ENCODE data around the gene LCN1.

The LCN1 gene

DNA sequence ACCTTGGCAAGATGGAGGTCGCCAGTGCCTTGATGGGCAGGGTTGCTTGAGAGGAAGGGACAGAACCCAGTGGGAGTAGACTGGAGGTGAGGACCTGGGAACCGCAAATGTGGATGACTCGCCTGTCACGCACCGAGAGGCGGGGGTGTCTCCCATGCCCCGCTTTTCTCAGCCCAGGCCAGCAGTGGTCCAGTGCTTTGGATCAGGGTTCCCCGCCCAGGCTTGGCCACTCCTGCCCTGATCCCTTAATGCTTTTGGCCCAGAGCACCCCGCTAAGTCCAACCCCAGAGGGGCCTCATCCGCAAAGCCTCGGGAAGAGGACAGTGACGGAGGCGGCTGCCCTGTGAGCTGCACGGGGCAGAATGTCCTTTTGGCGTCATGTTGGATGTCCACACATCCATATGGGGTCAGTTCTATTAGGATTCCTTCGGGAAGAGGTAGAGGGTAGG is 18.3 kb upstream of the LCN1 start:
- H3K4me2 ChIP-seq (ENCODE audit: low read depth, low read length), result no peak overlapping the region

DNA sequence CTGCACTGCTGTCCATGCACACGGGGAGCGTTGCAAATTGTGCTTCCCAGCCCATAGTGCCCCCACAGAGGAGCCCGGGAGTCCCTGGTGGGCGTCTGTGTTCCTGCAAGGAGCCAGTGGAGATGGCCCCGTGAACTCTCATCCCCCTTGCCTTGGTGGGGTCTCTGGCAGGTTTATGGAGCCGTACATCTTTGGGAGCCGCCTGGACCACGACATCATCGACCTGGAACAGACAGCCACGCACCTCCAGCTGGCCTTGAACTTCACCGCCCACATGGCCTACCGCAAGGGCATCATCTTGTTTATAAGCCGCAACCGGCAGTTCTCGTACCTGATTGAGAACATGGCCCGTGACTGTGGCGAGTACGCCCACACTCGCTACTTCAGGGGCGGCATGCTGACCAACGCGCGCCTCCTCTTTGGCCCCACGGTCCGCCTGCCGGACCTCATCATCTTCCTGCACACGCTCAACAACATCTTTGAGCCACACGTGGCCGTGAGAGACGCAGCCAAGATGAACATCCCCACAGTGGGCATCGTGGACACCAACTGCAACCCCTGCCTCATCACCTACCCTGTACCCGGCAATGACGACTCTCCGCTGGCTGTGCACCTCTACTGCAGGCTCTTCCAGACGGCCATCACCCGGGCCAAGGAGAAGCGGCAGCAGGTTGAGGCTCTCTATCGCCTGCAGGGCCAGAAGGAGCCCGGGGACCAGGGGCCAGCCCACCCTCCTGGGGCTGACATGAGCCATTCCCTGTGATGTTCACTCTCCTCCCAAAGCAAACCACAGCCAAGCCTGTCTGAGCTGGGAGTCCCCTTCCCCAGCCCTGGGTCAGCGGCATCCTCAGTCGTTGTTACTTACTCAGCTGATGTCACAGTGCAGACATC is 17.6 kb upstream of the LCN1 start:
- no peak overlapping the region for H3K4me2 ChIP-seq (ENCODE audit: low read depth, low read length)
- peaks cover 10% of the 10 kb centered on the region for H3K27me3 ChIP-seq (replicated peaks; ENCODE audit: insufficient read depth, low read length)
- no peak overlapping the region for H3K9ac ChIP-seq (ENCODE audit: low read length)
- no peaks in the 10 kb centered on the region; the same call in 1 of the 2 replicates for H4K20me1 ChIP-seq (ENCODE audit: insufficient read depth, low read length)
- no peak for DNase-seq
- H3K4me3 ChIP-seq (ENCODE audit: low read length), result no peak overlapping the region
- H3K9me3 ChIP-seq (replicated peaks; ENCODE audit: insufficient read depth, low read length), result no peaks in the 10 kb centered on the region
- H3K27ac ChIP-seq (ENCODE audit: low read length), result no peak overlapping the region
- no peaks in the 10 kb centered on the region for H3F3A ChIP-seq (ENCODE audit: insufficient read depth, low read length)
- H2AFZ ChIP-seq (ENCODE audit: low read length), result no peak overlapping the region
- H3K9me2 ChIP-seq (replicated peaks; ENCODE audit: insufficient read depth, low read length), result no peaks in the 10 kb centered on the region
- H3K4me1 ChIP-seq (ENCODE audit: low read length), result peaks cover 10% of the 10 kb centered on the region
- H3K79me2 ChIP-seq (ENCODE audit: low read length), result peaks cover 33% of the 10 kb centered on the region
- peaks cover 3% of the 10 kb centered on the region; the same call in 1 of the 2 replicates for H3K36me3 ChIP-seq (replicated peaks; ENCODE audit: insufficient read depth, low read length)
- TF ChIP-seq EZH2phosphoT487 (IDR thresholded peaks at IDR 0.05; ENCODE audit: low read length) (no peak), EZH2 (optimal IDR thresholded peaks at IDR 0.05; ENCODE audit: low read depth, low read length) (no peak)
- TF ChIP-seq, protein P1, sequence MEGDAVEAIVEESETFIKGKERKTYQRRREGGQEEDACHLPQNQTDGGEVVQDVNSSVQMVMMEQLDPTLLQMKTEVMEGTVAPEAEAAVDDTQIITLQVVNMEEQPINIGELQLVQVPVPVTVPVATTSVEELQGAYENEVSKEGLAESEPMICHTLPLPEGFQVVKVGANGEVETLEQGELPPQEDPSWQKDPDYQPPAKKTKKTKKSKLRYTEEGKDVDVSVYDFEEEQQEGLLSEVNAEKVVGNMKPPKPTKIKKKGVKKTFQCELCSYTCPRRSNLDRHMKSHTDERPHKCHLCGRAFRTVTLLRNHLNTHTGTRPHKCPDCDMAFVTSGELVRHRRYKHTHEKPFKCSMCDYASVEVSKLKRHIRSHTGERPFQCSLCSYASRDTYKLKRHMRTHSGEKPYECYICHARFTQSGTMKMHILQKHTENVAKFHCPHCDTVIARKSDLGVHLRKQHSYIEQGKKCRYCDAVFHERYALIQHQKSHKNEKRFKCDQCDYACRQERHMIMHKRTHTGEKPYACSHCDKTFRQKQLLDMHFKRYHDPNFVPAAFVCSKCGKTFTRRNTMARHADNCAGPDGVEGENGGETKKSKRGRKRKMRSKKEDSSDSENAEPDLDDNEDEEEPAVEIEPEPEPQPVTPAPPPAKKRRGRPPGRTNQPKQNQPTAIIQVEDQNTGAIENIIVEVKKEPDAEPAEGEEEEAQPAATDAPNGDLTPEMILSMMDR (IDR thresholded peaks at IDR 0.05; ENCODE audit: low read length), result no peak

More for the DNA sequence above, 18.3 kb upstream of the LCN1 start:
- Histone ChIP-seq H2AFZ (ENCODE audit: low read length) (no peak overlapping the region), H3K36me3 (replicated peaks; ENCODE audit: insufficient read depth, low read length) (peaks cover 3% of the 10 kb centered on the region; the same call in 1 of the 2 replicates), H3K9me3 (replicated peaks; ENCODE audit: insufficient read depth, low read length) (no peaks in the 10 kb centered on the region), H3K4me1 (ENCODE audit: low read length) (peaks cover 10% of the 10 kb centered on the region), H4K20me1 (ENCODE audit: insufficient read depth, low read length) (no peaks in the 10 kb centered on the region; the same call in 1 of the 2 replicates), H3K9me2 (replicated peaks; ENCODE audit: insufficient read depth, low read length) (no peaks in the 10 kb centered on the region), H3K79me2 (ENCODE audit: low read length) (peaks cover 33% of the 10 kb centered on the region), H3K27me3 (replicated peaks; ENCODE audit: insufficient read depth, low read length) (peaks cover 17% of the 10 kb centered on the region), H3K4me3 (ENCODE audit: low read length) (no peak overlapping the region), H3K27ac (ENCODE audit: low read length) (no peak overlapping the region), H3K9ac (ENCODE audit: low read length) (no peak overlapping the region), H3F3A (ENCODE audit: insufficient read depth, low read length) (no peaks in the 10 kb centered on the region)
- TF ChIP-seq EZH2 (optimal IDR thresholded peaks at IDR 0.05; ENCODE audit: low read depth, low read length), result no peak
- TF ChIP-seq, protein P1 (IDR thresholded peaks at IDR 0.05; ENCODE audit: low read length), result no peak
- TF ChIP-seq EZH2phosphoT487 (IDR thresholded peaks at IDR 0.05; ENCODE audit: low read length), result no peak
- DNase-seq, result no peak

DNA sequence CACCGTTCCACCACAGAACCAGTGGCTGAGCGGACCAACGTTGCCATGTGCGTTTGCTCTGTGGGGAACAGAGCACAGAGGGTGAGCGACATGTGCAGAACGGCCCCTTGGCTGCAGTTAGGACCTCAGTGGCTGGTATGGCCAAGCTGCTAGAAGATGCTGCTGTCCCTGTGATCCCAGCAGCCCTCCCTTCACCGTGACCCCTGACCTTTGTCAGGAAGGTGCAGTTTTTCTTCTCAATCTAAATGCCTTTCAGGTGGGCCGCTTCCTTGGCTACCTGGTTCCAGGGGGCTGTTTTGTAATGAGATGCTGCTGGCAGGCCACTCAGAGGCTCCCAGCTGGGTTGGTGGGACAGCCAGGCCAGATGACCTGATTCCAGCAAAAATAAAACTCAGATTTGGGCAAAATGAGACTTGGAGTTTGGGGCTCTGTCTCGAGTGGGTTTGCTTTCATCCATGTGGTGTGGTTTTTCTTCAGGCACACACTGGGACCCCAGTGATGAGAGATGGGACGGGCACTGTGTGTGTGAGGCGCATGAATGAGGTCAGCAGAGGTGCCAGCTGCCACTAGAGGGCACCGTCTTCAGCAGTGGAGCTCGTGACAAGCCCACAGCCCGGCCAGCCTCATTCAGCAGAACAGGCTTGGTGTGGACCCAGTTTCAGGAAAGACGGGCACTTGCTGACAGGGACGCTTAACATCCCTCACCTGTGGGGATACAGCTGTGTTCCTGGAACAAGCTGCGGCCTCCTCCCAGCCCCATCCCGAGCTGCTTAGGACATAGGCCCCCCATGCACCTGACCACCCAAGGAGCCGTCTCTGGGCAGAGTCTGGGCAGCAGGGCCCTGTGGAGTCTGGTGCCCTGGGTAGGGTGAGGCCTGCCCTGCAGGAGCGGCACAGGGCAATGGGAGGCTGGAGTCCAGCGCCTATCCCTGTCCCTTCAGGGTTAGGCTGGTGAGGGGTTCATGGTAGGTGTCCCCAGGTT is 16.7 kb upstream of the LCN1 start:
- TF ChIP-seq, protein P1 (IDR thresholded peaks at IDR 0.05; ENCODE audit: low read length), result peak; percentile 77
- no peak for TF ChIP-seq EZH2 (optimal IDR thresholded peaks at IDR 0.05; ENCODE audit: low read depth, low read length)
- peak; percentile 54 for DNase-seq
- H3K27ac ChIP-seq (ENCODE audit: low read length), result no peak overlapping the region

More for the DNA sequence above, 16.7 kb upstream of the LCN1 start:
- no peaks in the 10 kb centered on the region for H3K9me3 ChIP-seq (replicated peaks; ENCODE audit: insufficient read depth, low read length)
- H3K27me3 ChIP-seq (replicated peaks; ENCODE audit: insufficient read depth, low read length), result 0 out of 2 replicates have a peak, but pooled peaks cover under 1% of the 10 kb centered on the region
- no peaks in the 10 kb centered on the region for H3F3A ChIP-seq (ENCODE audit: insufficient read depth, low read length)
- no peaks in the 10 kb centered on the region for H3K9me2 ChIP-seq (replicated peaks; ENCODE audit: insufficient read depth, low read length)
- H3K4me3 ChIP-seq (ENCODE audit: low read length), result no peak overlapping the region
- H3K4me1 ChIP-seq (ENCODE audit: low read length), result peaks cover 6% of the 10 kb centered on the region
- H3K4me2 ChIP-seq (ENCODE audit: low read depth, low read length), result no peak overlapping the region
- H4K20me1 ChIP-seq (ENCODE audit: insufficient read depth, low read length), result no peaks in the 10 kb centered on the region; the same call in 1 of the 2 replicates
- no peak overlapping the region for H3K9ac ChIP-seq (ENCODE audit: low read length)
- H3K36me3 ChIP-seq (replicated peaks; ENCODE audit: insufficient read depth, low read length), result peaks cover 3% of the 10 kb centered on the region; the same call in 1 of the 2 replicates
- H2AFZ ChIP-seq (ENCODE audit: low read length), result no peak overlapping the region
- H3K79me2 ChIP-seq (ENCODE audit: low read length), result peaks cover 33% of the 10 kb centered on the region

All from MM.1S (cell line).